Measurements from ENCODE around the gene DLX3.

DNA sequence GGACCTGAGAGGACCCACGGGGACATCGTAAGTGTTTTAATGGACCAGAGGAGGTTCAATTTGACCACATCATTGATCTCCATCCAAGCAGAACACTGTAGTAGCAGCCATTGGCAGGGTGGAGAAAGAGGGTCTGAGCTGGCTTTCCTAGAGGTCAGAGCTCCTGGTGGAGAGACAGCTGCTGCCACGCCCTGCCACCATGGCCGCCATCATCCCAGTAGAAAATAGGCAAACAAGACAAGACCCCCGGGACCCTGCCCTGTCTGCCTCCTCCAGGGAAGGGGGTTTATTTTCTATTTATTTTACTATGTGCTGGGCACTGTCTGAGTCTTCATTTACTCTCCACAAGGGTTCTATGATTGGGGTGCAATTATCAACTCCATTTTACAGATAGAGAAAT is 49.5 kb upstream of the DLX3 start:
- TF ChIP-seq POLR2A (IDR thresholded peaks at IDR 0.05), result no peak
- TF ChIP-seq, protein P1, sequence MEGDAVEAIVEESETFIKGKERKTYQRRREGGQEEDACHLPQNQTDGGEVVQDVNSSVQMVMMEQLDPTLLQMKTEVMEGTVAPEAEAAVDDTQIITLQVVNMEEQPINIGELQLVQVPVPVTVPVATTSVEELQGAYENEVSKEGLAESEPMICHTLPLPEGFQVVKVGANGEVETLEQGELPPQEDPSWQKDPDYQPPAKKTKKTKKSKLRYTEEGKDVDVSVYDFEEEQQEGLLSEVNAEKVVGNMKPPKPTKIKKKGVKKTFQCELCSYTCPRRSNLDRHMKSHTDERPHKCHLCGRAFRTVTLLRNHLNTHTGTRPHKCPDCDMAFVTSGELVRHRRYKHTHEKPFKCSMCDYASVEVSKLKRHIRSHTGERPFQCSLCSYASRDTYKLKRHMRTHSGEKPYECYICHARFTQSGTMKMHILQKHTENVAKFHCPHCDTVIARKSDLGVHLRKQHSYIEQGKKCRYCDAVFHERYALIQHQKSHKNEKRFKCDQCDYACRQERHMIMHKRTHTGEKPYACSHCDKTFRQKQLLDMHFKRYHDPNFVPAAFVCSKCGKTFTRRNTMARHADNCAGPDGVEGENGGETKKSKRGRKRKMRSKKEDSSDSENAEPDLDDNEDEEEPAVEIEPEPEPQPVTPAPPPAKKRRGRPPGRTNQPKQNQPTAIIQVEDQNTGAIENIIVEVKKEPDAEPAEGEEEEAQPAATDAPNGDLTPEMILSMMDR (IDR thresholded peaks at IDR 0.05), result no peak

Measured in body of pancreas (tissue), 4 donors.